HG03064 (cell line): ENCODE data around the gene USP17L12.
"Not testable (repeated sequence)": the region's sequence is repeated elsewhere in the genome, so short reads cannot be mapped to it uniquely, and the experiment has no call there.

Experiments used
- ATAC-seq: cut with Tn5 transposase; IDR thresholded peaks from one replicate; pipeline ENCODE4 v1.9.1; 2021; ENCODE audit warnings: low read depth; ENCODE audit not compliant: unreplicated experiment

The USP17L12 gene

GRCh38 chr4:9219852-9220251 lies at the start of gene USP17L12:
Gene USP17L12, plus strand, starts transcription at chr4:9220152. Its CDS starts 0 bp downstream, at chr4:9220152.
- not testable (repeated sequence) for ATAC-seq

GRCh38 chr4:9210357-9210756 lies 9.6 kb upstream of the USP17L12 start, which contains the start of gene USP17L10:
Gene USP17L10, plus strand, starts transcription at chr4:9210657. Its CDS starts 0 bp downstream, at chr4:9210657.
- ATAC-seq = not testable (repeated sequence)

- not testable (repeated sequence) for ATAC-seq
Observed at GRCh38 chr4:9214701-9215100, 5.3 kb upstream of the USP17L12 start.

- ATAC-seq = not testable (repeated sequence)
Observed at GRCh38 chr4:9215105-9215504, 4.8 kb upstream of the USP17L12 start, which contains the start of gene USP17L11. Gene USP17L11, plus strand, starts transcription at chr4:9215405. Its CDS starts 0 bp downstream, at chr4:9215405.

- ATAC-seq = not testable (repeated sequence)
Observed at GRCh38 chr4:9224596-9224995, 4.6 kb downstream of the USP17L12 start, which contains the start of gene USP17L13. Gene USP17L13, plus strand, starts transcription at chr4:9224896. Its CDS starts 0 bp downstream, at chr4:9224896.

- ATAC-seq = not testable (repeated sequence)
Observed at GRCh38 chr4:9230249-9230648, 10.3 kb downstream of the USP17L12 start.

- ATAC-seq = not testable (repeated sequence)
Observed at GRCh38 chr4:9234085-9234484, 14.1 kb downstream of the USP17L12 start, which contains the start of gene USP17L15. Gene USP17L15, plus strand, starts transcription at chr4:9234385. Its CDS starts 0 bp downstream, at chr4:9234385.

GRCh38 chr4:9238461-9238860 lies 18.5 kb downstream of the USP17L12 start:
- ATAC-seq = not testable (repeated sequence)

- not testable (repeated sequence) for ATAC-seq
Observed at GRCh38 chr4:9243579-9243978, 23.6 kb downstream of the USP17L12 start, which contains the start of gene USP17L17. Gene USP17L17, plus strand, starts transcription at chr4:9243879. Its CDS starts 0 bp downstream, at chr4:9243879.

GRCh38 chr4:9247953-9248680 lies 28.2 kb downstream of the USP17L12 start, which contains the start of gene USP17L18:
Gene USP17L18, plus strand, starts transcription at chr4:9248630. Its CDS starts 0 bp downstream, at chr4:9248630.
- not testable (repeated sequence) for ATAC-seq

GRCh38 chr4:9253078-9253477 lies 33.1 kb downstream of the USP17L12 start, which contains the start of gene USP17L19:
Gene USP17L19, plus strand, starts transcription at chr4:9253378. Its CDS starts 0 bp downstream, at chr4:9253378.
- not testable (repeated sequence) for ATAC-seq

- not testable (repeated sequence) for ATAC-seq
Observed at GRCh38 chr4:9257824-9258223, 37.9 kb downstream of the USP17L12 start, which contains the start of gene USP17L20. Gene USP17L20, plus strand, starts transcription at chr4:9258124. Its CDS starts 0 bp downstream, at chr4:9258124.

- not testable (repeated sequence) for ATAC-seq
Observed at GRCh38 chr4:9262572-9262971, 42.6 kb downstream of the USP17L12 start, which contains the start of gene USP17L21. Gene USP17L21, plus strand, starts transcription at chr4:9262872. Its CDS starts 0 bp downstream, at chr4:9262872.

GRCh38 chr4:9267319-9267718 lies 47.4 kb downstream of the USP17L12 start, which contains the start of gene USP17L22:
Gene USP17L22, plus strand, starts transcription at chr4:9267619. Its CDS starts 0 bp downstream, at chr4:9267619.
- not testable (repeated sequence) for ATAC-seq
